GOT3 (cell line): ENCODE data around the gene SLC4A7.

ENCODE experiments used
- DNase-seq: peaks from one replicate; lab custom pipeline; 2025; ENCODE audit warnings: mixed read lengths; lab: John Stamatoyannopoulos, UW

The SLC4A7 gene

DNA sequence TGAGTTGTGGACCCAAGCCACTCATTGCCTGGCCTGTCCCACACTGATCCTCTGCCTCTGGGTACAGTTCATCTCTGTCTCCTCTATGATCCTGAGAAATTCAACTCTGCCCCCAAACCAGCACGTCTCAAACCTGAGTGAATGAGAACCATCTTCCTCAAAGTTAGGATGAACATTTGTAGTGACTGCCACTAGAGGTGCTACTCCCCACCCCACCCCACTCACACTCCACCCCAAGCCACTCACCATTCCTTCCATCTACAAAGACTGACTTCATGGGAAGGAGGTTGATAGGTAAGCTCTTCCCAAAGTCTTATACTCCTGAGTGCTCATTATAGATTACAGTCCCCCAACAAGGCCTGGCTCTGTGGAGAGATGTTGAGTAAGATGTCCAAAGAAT is 158.8 kb downstream of the SLC4A7 start:
- DNase-seq, result no peak

DNA sequence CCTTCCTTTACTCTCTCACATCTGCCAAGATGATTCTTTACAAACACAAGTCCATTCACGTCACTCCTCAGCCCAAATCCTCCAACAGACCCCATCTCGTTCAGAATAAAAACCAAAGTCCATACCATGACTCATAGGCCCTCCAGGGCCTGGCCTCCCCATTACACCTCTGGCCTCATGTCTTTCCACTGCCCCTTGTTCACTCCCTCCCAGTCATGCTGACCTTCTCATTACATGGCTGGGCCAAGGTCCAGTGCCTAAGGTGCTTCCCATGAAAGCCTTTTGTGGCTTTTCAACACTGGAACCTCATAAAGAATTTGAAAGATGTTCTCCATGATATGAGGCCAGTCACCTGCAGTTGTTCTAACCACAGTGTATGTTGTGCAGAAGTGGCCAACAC is 159.5 kb downstream of the SLC4A7 start:
- DNase-seq, result no peak

DNA sequence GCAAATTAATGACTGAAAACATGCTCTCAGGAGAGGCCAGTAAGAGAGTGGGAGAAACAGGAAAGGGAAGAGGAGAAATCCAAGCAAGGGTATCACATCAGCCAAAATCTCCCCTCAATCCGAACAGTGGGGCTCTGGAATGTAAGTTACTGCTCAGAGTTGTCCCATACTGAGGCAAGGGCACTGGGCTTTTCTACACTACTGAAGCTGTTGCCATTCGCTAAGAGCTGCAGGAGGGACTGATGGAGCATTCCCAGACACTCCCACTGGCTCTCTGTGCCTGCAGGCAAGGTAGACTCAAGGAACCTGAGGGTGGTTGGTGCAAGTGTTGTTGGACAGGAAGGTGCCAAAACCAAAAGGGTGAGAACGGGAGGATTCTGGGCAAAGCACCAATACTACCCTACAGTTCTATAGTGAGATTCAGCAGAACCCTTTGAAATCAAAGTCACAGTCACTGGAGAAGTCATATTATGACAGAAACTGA is 161.1 kb downstream of the SLC4A7 start:
- DNase-seq, result no peak
